ENCODE results near the gene RTN4RL2. TPM values are rescaled to one million over a fixed set of nuclear protein-coding genes. Genes with fewer than 3 reads are reported as not detected.
A peak's percentile ranks its signal among the peaks of the same experiment; 100 is the strongest.

RTN4RL2 gene
- total RNA-seq, 1 donor from 2014 or later, result 2.0 TPM

DNA sequence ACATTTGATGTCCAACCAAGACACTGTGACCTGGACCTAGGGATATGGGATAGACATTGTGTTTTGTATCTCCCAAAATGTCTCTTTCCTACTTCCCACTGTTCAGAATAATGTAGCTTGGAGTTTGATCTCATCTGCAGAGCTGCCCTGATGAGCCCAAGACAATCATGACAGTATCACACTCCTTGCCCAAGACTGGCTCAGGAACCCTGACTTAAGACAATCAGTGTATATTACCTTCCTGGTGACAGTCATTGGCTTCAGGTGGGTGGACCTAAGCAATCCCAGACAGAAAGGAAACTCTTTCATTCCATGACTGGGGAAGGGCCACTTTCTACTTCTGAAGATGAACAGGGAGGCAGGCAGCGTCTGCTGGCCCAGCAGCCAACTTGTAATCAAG lies 14.3 kb upstream of the RTN4RL2 start:
- intact Hi-C loops (cut with DNase I), result no loop called here
- no peaks in the 10 kb centered on the region for H3K36me3 ChIP-seq
- no peak for DNase-seq (ENCODE audit: extremely low spot score in 2 of 2)
- H3K4me1 ChIP-seq, result no peaks in the 10 kb centered on the region
- H3K9me3 ChIP-seq, result no peaks in the 10 kb centered on the region
- H3K4me3 ChIP-seq, result no peak overlapping the region
- H3K27me3 ChIP-seq, result no peaks in the 10 kb centered on the region
- no peak for TF ChIP-seq POLR2AphosphoS5 (IDR thresholded peaks at IDR 0.05; ENCODE audit: insufficient read depth in 1 of 2, low read depth in 1 of 2)
- no peak for TF ChIP-seq POLR2A (IDR thresholded peaks at IDR 0.05)
- no peak overlapping the region for H3K27ac ChIP-seq

DNA sequence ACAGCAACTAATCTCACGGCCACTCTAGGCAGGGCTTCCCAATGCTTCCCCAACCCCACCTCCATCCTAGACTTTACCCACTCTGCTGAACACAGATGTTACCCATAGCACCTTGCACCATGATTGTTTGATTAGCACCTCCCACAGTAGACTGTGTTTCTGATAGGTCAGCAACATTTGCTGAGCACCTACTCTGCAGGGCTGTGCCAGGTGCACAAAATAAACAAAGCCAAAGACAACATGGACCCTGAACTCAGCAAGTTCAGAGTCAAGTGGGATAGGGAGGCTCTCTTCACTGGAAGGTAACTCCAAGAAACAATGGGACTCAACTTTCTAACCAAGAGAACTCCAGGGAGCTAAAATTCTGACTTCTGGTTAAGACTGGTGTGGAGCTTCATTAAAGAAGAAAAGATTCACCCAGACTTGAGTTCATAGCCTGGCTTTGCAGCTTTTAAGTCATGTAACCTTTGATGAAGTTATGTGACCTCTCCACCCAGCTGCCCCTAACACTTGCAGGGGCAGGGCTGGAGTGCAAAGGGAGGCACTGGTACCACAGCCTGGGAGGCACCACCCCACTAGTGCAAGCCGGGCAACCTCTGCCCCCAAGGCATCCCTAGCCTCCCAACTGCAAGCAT lies 6.7 kb upstream of the RTN4RL2 start:
- TF ChIP-seq POLR2A (IDR thresholded peaks at IDR 0.05) (no peak), POLR2AphosphoS5 (IDR thresholded peaks at IDR 0.05; ENCODE audit: insufficient read depth in 1 of 2, low read depth in 1 of 2) (no peak)
- TF ChIP-seq, protein P1, sequence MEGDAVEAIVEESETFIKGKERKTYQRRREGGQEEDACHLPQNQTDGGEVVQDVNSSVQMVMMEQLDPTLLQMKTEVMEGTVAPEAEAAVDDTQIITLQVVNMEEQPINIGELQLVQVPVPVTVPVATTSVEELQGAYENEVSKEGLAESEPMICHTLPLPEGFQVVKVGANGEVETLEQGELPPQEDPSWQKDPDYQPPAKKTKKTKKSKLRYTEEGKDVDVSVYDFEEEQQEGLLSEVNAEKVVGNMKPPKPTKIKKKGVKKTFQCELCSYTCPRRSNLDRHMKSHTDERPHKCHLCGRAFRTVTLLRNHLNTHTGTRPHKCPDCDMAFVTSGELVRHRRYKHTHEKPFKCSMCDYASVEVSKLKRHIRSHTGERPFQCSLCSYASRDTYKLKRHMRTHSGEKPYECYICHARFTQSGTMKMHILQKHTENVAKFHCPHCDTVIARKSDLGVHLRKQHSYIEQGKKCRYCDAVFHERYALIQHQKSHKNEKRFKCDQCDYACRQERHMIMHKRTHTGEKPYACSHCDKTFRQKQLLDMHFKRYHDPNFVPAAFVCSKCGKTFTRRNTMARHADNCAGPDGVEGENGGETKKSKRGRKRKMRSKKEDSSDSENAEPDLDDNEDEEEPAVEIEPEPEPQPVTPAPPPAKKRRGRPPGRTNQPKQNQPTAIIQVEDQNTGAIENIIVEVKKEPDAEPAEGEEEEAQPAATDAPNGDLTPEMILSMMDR (IDR thresholded peaks at IDR 0.05), result no peak
- no peak overlapping the region for H3K27ac ChIP-seq
- peaks cover 14% of the 10 kb centered on the region for H3K4me1 ChIP-seq
- H3K9me3 ChIP-seq, result no peaks in the 10 kb centered on the region
- no peaks in the 10 kb centered on the region for H3K36me3 ChIP-seq
- intact Hi-C loops (cut with DNase I), result loop anchor here (10.0 kb wide), 1 partner anchor 191 kb away; the partner anchor contains the start of gene YPEL4
- DNase-seq (ENCODE audit: extremely low spot score in 2 of 2), result no peak
- no peak overlapping the region for H3K4me3 ChIP-seq
- H3K27me3 ChIP-seq, result no peaks in the 10 kb centered on the region

DNA sequence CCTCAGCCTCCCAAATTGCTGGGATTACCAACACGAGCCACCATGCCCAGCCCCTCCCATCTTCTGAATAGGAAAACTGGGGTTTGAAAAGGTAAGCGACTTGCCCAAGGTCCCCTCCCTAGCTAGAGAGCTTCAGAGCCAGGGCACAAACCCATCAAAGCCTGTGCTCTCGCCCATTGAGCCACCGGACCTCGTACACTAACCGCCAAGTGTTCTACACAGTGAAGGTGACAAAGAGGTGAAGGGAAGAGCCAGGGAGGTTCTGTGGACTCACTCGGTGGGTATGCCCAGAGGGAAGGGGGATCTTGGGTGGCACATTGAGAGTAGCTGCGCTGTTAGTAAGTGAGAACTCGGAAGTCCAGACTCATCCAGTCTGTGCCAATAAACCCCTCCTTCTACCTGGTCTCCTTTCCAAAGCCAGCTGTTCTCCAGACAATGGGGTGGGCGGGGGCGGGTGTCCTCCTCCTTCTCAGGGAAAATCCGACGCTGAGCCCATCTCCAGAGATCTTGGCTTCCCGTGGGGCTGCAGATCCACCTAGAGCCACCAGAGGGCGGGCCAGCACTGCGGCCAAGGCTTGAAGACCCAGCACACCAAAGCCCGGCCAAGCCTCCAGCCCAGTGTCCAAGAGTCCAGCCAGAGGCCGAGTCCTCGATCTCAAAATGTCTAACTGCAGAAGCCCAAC lies 3.2 kb upstream of the RTN4RL2 start:
- H3K4me3 ChIP-seq, result no peak overlapping the region
- intact Hi-C loops (cut with DNase I), result loop anchor here (10.0 kb wide), 1 partner anchor 188 kb away; the partner anchor contains the start of gene YPEL4
- no peak overlapping the region for H3K27ac ChIP-seq
- H3K4me1 ChIP-seq, result peaks cover 39% of the 10 kb centered on the region
- DNase-seq (ENCODE audit: extremely low spot score in 2 of 2), result no peak
- H3K36me3 ChIP-seq, result no peaks in the 10 kb centered on the region
- no peaks in the 10 kb centered on the region for H3K9me3 ChIP-seq
- no peaks in the 10 kb centered on the region for H3K27me3 ChIP-seq
- TF ChIP-seq, protein P1 (IDR thresholded peaks at IDR 0.05), result peak; percentile 90 to 98 (median 94)
- peak in 1 of 2 donors; percentile 24 for TF ChIP-seq POLR2AphosphoS5 (IDR thresholded peaks at IDR 0.05; ENCODE audit: insufficient read depth in 1 of 2, low read depth in 1 of 2)
- no peak for TF ChIP-seq POLR2A (IDR thresholded peaks at IDR 0.05)

DNA sequence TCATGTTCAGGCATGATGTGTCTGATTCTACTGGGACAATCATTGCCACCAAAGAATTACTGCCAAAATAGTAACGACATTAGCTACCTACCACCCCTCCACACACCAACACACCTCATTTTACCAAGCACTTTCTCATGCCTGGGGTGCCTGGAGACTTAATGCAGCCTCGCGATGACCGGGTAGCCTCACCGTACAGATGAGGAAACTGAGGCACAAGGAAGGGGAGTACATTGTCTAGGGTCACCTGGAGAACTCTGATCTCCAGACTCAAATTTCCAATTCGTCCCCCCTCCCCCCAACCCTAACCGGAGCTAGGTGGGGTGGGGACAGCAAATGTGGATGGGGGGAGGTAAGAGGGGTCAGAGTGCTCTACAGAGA lies 2.7 kb upstream of the RTN4RL2 start:
- H3K36me3 ChIP-seq, result no peaks in the 10 kb centered on the region
- H3K27ac ChIP-seq, result no peak overlapping the region
- no peak for TF ChIP-seq POLR2A (IDR thresholded peaks at IDR 0.05)
- TF ChIP-seq POLR2AphosphoS5 (IDR thresholded peaks at IDR 0.05; ENCODE audit: insufficient read depth in 1 of 2, low read depth in 1 of 2), result no peak
- TF ChIP-seq, protein P1 (IDR thresholded peaks at IDR 0.05), result no peak
- H3K27me3 ChIP-seq, result no peaks in the 10 kb centered on the region
- no peaks in the 10 kb centered on the region for H3K9me3 ChIP-seq
- intact Hi-C loops (cut with DNase I), result loop anchor here (2.0 to 10.0 kb wide), 2 partner anchors 69 to 187 kb away; partner anchors contain the start of gene YPEL4
- H3K4me3 ChIP-seq, result no peak overlapping the region
- peaks cover 39% of the 10 kb centered on the region for H3K4me1 ChIP-seq
- DNase-seq (ENCODE audit: extremely low spot score in 2 of 2), result no peak

DNA sequence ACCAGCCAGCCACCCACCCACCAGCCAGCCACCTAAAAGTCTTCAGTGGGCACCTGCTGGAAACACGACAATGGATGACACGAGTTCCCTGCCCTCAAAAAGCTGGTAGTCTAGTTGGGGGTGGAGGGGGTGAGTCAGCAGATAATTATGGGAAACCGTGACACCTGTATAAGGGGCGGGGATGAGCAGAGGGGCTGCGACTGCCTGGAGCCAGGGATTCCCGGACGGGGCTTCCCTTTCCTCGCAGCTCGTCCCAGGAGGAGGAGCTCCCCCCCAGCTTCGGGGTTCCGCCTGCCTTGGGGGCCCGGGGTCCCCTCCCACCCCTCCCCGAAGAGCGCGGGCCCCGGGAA lies 2.3 kb upstream of the RTN4RL2 start:
- Histone ChIP-seq H3K27ac (no peak overlapping the region), H3K9me3 (no peaks in the 10 kb centered on the region), H3K4me3 (peak overlapping the region; percentile 41 to 57), H3K36me3 (no peaks in the 10 kb centered on the region), H3K4me1 (peaks cover 39% of the 10 kb centered on the region), H3K27me3 (no peaks in the 10 kb centered on the region)
- TF ChIP-seq, protein P1 (IDR thresholded peaks at IDR 0.05), result no peak
- no peak for TF ChIP-seq POLR2AphosphoS5 (IDR thresholded peaks at IDR 0.05; ENCODE audit: insufficient read depth in 1 of 2, low read depth in 1 of 2)
- no peak for TF ChIP-seq POLR2A (IDR thresholded peaks at IDR 0.05)
- no peak for DNase-seq (ENCODE audit: extremely low spot score in 2 of 2)
- intact Hi-C loops (cut with DNase I), result loop anchor here (2.0 to 10.0 kb wide), 2 partner anchors 69 to 187 kb away; partner anchors contain the start of gene YPEL4
